GM12872 (cell line): ENCODE results near the gene SNTB2.

Source experiments
- TF ChIP-seq, protein P1 (sequence below): IDR thresholded peaks from 3 replicates; pipeline ENCODE4 v1.5.1; 2011; ENCODE audit warnings: low read depth, mild to moderate bottlenecking, low read length, moderate library complexity; ENCODE audit not compliant: insufficient read depth

Gene SNTB2

DNA sequence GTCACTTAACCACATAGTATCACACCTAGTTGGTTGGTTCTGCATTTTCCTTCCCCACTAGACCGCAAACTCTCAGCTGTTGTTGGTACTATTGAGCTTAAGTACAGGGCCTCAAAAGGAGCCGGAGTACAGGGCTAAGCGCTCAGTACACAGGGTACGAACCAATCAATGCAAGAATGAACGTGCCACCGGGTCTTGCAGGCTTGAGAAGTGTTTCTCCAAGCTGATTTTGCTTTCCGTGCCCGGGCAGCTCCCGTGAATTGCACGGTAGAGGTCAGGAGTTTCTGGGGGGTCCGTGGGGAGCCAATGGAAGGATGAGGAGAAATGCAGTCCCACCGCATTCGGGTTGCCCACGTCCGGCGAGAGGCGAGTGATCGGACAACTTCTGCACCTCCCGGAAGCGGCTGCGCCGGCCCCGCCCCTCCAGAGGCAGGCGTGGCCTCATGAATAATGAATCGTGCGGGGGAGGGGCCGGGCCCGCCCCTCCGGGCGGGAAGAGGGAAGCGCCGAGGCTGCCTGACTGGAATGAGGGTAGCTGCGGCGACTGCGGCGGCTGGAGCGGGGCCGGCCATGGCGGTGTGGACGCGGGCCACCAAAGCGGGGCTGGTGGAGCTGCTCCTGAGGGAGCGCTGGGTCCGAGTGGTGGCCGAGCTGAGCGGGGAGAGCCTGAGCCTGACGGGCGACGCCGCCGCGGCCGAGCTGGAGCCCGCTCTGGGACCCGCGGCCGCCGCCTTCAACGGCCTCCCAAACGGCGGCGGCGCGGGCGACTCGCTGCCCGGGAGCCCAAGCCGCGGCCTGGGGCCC, at the start of gene SNTB2:
Gene SNTB2, plus strand, starts transcription at position 523 of the 804 bp plus-strand sequence. Its CDS starts 3 bp downstream, at position 526.
- TF ChIP-seq, protein P1, sequence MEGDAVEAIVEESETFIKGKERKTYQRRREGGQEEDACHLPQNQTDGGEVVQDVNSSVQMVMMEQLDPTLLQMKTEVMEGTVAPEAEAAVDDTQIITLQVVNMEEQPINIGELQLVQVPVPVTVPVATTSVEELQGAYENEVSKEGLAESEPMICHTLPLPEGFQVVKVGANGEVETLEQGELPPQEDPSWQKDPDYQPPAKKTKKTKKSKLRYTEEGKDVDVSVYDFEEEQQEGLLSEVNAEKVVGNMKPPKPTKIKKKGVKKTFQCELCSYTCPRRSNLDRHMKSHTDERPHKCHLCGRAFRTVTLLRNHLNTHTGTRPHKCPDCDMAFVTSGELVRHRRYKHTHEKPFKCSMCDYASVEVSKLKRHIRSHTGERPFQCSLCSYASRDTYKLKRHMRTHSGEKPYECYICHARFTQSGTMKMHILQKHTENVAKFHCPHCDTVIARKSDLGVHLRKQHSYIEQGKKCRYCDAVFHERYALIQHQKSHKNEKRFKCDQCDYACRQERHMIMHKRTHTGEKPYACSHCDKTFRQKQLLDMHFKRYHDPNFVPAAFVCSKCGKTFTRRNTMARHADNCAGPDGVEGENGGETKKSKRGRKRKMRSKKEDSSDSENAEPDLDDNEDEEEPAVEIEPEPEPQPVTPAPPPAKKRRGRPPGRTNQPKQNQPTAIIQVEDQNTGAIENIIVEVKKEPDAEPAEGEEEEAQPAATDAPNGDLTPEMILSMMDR = no peak

DNA sequence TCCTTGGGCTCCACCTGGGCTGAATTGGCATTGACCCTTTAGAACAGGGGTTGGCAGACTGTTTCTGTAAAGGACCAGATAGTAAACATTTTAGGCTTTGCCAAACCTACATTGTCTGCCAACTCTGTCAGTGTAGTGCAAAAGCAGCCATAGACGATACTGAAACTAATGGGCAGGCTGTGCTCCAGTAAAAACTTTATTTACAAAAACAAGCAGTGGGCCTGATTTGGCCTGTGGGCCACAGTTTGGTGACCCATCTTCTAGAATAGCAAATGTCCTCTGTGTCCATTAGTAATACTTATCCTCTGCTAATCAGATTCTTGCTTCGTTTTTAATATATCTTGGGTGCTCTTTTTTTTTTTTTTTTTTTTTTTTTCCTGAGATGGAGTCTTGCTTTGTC, 48.4 kb upstream of the SNTB2 start:
- TF ChIP-seq, protein P1 = no peak

DNA sequence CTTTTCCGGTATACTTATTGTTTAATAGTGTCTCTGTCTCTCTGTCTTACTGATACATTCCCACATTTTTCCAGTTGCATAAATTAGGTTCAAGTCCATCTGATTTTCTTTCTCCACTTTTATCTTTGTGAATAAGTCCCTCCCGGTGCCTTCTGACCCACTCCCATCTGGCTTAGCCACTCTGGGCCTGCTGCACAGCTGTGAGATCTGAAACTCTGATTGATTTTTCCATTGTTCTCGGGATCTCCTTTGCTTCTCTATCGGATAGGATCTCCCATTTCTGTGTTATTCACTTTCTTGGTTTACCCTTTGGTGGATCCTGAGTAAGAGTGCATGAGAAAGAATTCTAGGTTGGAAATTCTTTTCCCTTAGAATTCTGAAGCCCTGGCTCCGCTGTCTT, 46.0 kb upstream of the SNTB2 start:
- TF ChIP-seq, protein P1 = no peak

DNA sequence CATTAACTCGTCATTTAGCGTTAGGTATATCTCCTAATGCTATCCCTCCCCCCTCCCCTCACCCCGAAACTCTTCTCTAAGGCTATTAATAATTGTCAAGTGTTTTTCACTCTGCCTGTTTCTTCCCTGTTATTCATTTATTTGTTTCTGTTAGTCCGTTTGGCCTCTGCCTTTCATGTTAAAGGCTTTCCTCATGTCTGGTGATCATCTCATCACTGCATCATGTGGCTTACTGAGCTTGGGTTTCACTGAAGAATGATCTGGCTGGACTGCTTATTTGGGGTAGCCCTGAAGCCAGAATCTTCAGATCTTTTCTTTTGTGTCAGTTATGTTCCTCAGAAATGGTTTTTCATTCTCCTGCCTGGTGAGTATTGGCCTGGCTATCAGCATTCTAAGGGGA, 45.0 kb upstream of the SNTB2 start:
- TF ChIP-seq, protein P1 = no peak

DNA sequence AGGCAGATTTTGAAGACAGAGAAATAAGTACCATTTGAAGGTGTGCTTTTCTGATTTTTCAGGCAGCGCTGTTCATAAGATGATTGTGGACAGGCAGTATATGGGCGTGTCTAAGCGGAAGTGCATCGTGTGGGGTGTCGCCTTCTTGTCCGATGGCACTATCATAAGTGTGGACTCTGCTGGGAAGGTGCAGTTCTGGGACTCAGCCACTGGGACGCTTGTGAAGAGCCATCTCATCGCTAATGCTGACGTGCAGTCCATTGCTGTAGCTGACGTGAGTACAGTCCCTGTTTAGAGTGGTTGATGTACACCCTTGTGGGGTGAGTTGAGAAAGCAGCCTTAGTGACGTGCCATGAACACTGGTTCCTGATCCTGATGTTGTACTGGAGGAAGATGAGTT, 43.8 kb upstream of the SNTB2 start:
- TF ChIP-seq, protein P1 = peak; percentile 33; the same call in 1 of the 3 replicates

DNA sequence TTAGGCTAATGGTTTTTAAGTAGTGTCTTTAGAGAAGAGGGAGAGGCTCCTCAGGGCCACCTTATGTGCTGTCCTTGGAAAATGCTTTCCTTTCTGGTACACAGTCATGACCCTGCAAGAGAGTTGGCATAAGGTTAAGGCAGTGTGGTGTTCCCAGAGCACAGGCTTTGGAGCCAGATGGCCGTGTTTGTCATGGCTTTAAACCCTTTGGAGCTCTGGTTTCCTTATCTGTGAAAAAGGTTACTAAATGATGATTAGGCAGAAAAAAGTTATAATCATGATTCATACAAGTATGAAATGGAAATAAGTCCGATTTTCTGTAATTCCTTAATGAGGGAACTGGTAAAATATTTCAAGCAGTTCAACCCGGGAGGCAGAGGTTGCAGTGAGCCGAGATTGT, 41.3 kb upstream of the SNTB2 start:
- TF ChIP-seq, protein P1 = no peak

DNA sequence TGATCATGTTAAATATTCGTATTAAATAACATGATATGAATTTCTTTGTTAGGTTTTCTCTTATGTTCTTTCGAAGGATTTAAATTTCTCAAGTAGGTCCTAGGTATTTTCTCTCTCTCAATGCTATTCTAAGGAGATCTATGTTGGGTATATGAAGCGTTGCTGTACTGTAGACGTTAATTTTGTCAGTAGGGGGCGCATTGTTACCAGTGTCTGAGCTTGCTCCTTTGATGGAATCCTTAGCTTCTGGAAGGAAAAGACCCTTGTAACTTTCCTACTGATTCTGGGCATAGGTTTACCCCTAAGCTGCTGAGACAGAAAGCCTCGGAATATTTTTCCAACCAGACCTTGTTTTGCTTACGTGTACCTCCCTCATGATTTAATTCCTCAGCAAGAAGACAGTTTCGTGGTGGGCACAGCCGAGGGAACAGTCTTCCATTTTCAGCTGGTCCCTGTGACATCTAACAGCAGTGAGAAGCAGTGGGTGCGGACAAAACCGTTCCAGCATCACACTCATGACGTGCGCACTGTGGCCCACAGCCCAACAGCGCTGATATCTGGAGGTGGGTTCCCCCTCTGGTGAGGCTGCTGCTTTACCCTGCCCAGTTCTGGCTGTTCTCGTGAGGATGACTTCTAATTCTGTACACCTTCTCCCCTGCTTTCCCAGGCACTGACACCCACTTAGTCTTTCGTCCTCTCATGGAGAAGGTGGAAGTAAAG, 36.7 kb upstream of the SNTB2 start:
- TF ChIP-seq, protein P1 = peak; percentile 74
